Lung (tissue), 12 donors: ENCODE measurements around the gene KLHL26. TPM values are rescaled to one million over a fixed set of nuclear protein-coding genes. Genes with fewer than 3 reads are reported as not detected.

Experiments
- ATAC-seq: fragments of 200-7000 bp; cut with Tn5 transposase; one replicate; pipeline ENCODE4 v1.9.1; 2020; ENCODE audit warnings: moderate number of reproducible peaks; ENCODE audit not compliant: insufficient read depth, low FRiP score
- DNase-seq, 3 donors: peaks; one replicate each; pipeline ENCODE4 v3.0.0-alpha.2; 2013 to 2017
- H3K27ac ChIP-seq, 2 donors: one replicate each; pipeline ENCODE4 v1.5.1; 2013; ENCODE audit warnings: mild to moderate bottlenecking in 2 of 2, moderate library complexity in 2 of 2, control low read depth in 1 of 2, inconsistent platforms in 1 of 2, low read depth in 1 of 2, low read length in 1 of 2
- H3K27me3 ChIP-seq, 3 donors: one replicate each; pipeline ENCODE4 v1.5.1; 2013; ENCODE audit warnings: low read length in 2 of 3; ENCODE audit not compliant: control insufficient read depth in 3 of 3, insufficient read depth in 3 of 3
- H3K36me3 ChIP-seq, 4 donors: one replicate each; pipeline ENCODE4 v1.5.1; 2013; ENCODE audit warnings: low read length in 4 of 4, mild to moderate bottlenecking in 1 of 4, moderate library complexity in 1 of 4; ENCODE audit not compliant: control insufficient read depth in 4 of 4, insufficient read depth in 4 of 4
- H3K4me1 ChIP-seq, 5 donors: one replicate each; pipeline ENCODE4 v1.5.1; 2013; ENCODE audit warnings: low read length in 5 of 5, mild to moderate bottlenecking in 2 of 5, moderate library complexity in 1 of 5; ENCODE audit not compliant: control insufficient read depth in 5 of 5, insufficient read depth in 5 of 5
- H3K4me3 ChIP-seq: one replicate; pipeline ENCODE4 v1.5.1; 2013; ENCODE audit warnings: mild to moderate bottlenecking, control low read depth, moderate library complexity
- H3K9ac ChIP-seq, 2 donors: one replicate each; pipeline ENCODE4 v1.5.1; 2013; ENCODE audit warnings: low read length in 2 of 2, control low read depth in 1 of 2; ENCODE audit not compliant: insufficient read depth in 1 of 2
- H3K9me3 ChIP-seq, 4 donors: one replicate each; pipeline ENCODE4 v1.5.1; 2013; ENCODE audit warnings: low read length in 3 of 4, mild to moderate bottlenecking in 1 of 4, moderate library complexity in 1 of 4; ENCODE audit not compliant: control insufficient read depth in 4 of 4, insufficient read depth in 3 of 4
- CTCF ChIP-seq: IDR thresholded peaks from 2 replicates; pipeline ENCODE4 v1.5.1; 2012; ENCODE audit warnings: mild to moderate bottlenecking; ENCODE audit errors: control extremely low read depth, extremely low read depth
- WGBS, 2 donors: extraction: QIAGEN DNeasy Blood & Tissue Kit; methylation state at CpG; one replicate each; pipeline ENCODE4 v1.1.7; 2013; 5-methylcytosine and 5-hydroxymethylcytosine counted together
- polyA plus RNA-seq, 2 donors: library from polyadenylated mRNA; stranded (reverse); fragments of 200-250 nt; gene quantifications; one replicate each; pipeline ENCODE4 v1.2.1, GENCODE V29; 2013
- total RNA-seq, 2 donors: library from RNA; depleted of rRNA in 1 of 2; stranded (reverse); fragments of >200 nt in 1 of 2; gene quantifications; one replicate each; pipeline ENCODE4 v1.2.1, GENCODE V29; 2014 to 2021
- donor health status: control.
- donor health status: control.
- donor health status: Bipolar disorder and iron deficiency.
- donor health status: healthy.
- donor health status: DM: yes; HTN: yes; CAD: no.

KLHL26 gene
- total and polyA plus RNA-seq, 4 donors = 4.1 to 18.0 (median 8.4) TPM

- 73 to 82% methylated on average over 2 of the region's 2 CpGs for WGBS, 2 donors
- ATAC-seq (no peak), DNase-seq (no peak)
- Histone ChIP-seq H3K4me3 (no peak overlapping the region), H3K9me3 (no peaks in the 10 kb centered on the region), H3K36me3 (no peaks in the 10 kb centered on the region), H3K9ac (no peak overlapping the region), H3K4me1 (no peaks in the 10 kb centered on the region), H3K27ac (no peak overlapping the region), H3K27me3 (no peaks in the 10 kb centered on the region)
- no peak for TF ChIP-seq CTCF
These were observed 9.9 kb upstream of the KLHL26 start for GRCh38 chr19:18626906-18627305.

GRCh38 chr19:18629166-18630088 is 7.4 kb upstream of the KLHL26 start:
- H3K4me3 ChIP-seq = no peak overlapping the region
- no peaks in the 10 kb centered on the region for H3K36me3 ChIP-seq
- H3K27ac ChIP-seq = no peak overlapping the region
- ATAC-seq (no peak), DNase-seq (peak in 1 of 3 donors; percentile 43)
- no peak overlapping the region for H3K9ac ChIP-seq
- H3K9me3 ChIP-seq = no peaks in the 10 kb centered on the region
- 68 to 74% methylated on average over 15 of the region's 15 CpGs for WGBS, 2 donors
- no peaks in the 10 kb centered on the region for H3K27me3 ChIP-seq
- H3K4me1 ChIP-seq = no peaks in the 10 kb centered on the region
- no peak for TF ChIP-seq CTCF

- H3K9me3 ChIP-seq = no peaks in the 10 kb centered on the region
- TF ChIP-seq CTCF = no peak
- no peaks in the 10 kb centered on the region for H3K27me3 ChIP-seq
- WGBS, 2 donors = 80 to 91% methylated on average over 8 of the region's 8 CpGs
- peaks cover 0 to 6% (median 4%) of the 10 kb centered on the region in 5 donors for H3K4me1 ChIP-seq
- DNase-seq (no peak), ATAC-seq (no peak)
- no peak overlapping the region for H3K9ac ChIP-seq
- H3K27ac ChIP-seq = no peak overlapping the region
- H3K36me3 ChIP-seq = no peaks in the 10 kb centered on the region
- H3K4me3 ChIP-seq = no peak overlapping the region
These were observed 3.5 kb upstream of the KLHL26 start for GRCh38 chr19:18633321-18633720.
